GM23338 (cell line): ENCODE results near the gene TMEM134.
"Not testable (repeated sequence)": the region's sequence is repeated elsewhere in the genome, so short reads cannot be mapped to it uniquely, and the experiment has no call there.

Experiments used
- CREB1 ChIP-seq: fragments of 250-450 bp; sonication (Bioruptor Pico); IDR thresholded peaks from 2 replicates; pipeline ENCODE4 v1.5.0; 2020; ENCODE audit warnings: low read depth, mild to moderate bottlenecking, moderate library complexity
- EZH2 ChIP-seq: fragments of 200-600 bp; sonication (generic); IDR thresholded peaks from one replicate; pipeline ENCODE4 v1.8.0; 2017; ENCODE audit warnings: antibody characterized with exemption, mild to moderate bottlenecking, low read depth; ENCODE audit not compliant: unreplicated experiment
- EZH2phosphoT487 ChIP-seq: fragments of 200-600 bp; sonication (generic); IDR thresholded peaks from one replicate; pipeline ENCODE4 v1.8.1; 2018; ENCODE audit warnings: antibody characterized with exemption; ENCODE audit not compliant: unreplicated experiment
- POLR2AphosphoS5 ChIP-seq: IDR thresholded peaks from 2 replicates; pipeline ENCODE4 v1.6.1; 2016; ENCODE audit warnings: antibody characterized with exemption, low read depth
- STAT1 ChIP-seq: IDR thresholded peaks from one replicate; pipeline ENCODE4 v1.6.1; 2016; ENCODE audit warnings: antibody characterized with exemption; ENCODE audit not compliant: unreplicated experiment
- TF ChIP-seq, protein P1 (sequence below), 2 experiments: fragments of 200-600 bp in 1 of 2; sonication (generic) in 1 of 2; conservative IDR thresholded peaks; 2 replicates each; pipeline versions ENCODE4 v1.5.1 to v1.6.1; 2016 to 2017; ENCODE audit warnings: antibody characterized with exemption in 2 of 2, low read depth in 2 of 2, mild to moderate bottlenecking in 2 of 2, moderate library complexity in 1 of 2
- TF ChIP-seq, protein P2 (sequence below): IDR thresholded peaks from one replicate; pipeline ENCODE4 v1.6.1; 2018; ENCODE audit warnings: antibody characterized with exemption; ENCODE audit not compliant: unreplicated experiment
- TF ChIP-seq, protein P3 (sequence below): IDR thresholded peaks from 2 replicates; pipeline ENCODE4 v1.6.1; 2016; ENCODE audit warnings: antibody characterized with exemption

- TF ChIP-seq EZH2phosphoT487, CREB1, EZH2, POLR2AphosphoS5, STAT1: not testable (repeated sequence)
- TF ChIP-seq, protein P1, sequence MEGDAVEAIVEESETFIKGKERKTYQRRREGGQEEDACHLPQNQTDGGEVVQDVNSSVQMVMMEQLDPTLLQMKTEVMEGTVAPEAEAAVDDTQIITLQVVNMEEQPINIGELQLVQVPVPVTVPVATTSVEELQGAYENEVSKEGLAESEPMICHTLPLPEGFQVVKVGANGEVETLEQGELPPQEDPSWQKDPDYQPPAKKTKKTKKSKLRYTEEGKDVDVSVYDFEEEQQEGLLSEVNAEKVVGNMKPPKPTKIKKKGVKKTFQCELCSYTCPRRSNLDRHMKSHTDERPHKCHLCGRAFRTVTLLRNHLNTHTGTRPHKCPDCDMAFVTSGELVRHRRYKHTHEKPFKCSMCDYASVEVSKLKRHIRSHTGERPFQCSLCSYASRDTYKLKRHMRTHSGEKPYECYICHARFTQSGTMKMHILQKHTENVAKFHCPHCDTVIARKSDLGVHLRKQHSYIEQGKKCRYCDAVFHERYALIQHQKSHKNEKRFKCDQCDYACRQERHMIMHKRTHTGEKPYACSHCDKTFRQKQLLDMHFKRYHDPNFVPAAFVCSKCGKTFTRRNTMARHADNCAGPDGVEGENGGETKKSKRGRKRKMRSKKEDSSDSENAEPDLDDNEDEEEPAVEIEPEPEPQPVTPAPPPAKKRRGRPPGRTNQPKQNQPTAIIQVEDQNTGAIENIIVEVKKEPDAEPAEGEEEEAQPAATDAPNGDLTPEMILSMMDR (conservative IDR thresholded peaks at IDR 0.05; ENCODE audit: low read depth in 2 of 2): not testable (repeated sequence)
- TF ChIP-seq, protein P2, sequence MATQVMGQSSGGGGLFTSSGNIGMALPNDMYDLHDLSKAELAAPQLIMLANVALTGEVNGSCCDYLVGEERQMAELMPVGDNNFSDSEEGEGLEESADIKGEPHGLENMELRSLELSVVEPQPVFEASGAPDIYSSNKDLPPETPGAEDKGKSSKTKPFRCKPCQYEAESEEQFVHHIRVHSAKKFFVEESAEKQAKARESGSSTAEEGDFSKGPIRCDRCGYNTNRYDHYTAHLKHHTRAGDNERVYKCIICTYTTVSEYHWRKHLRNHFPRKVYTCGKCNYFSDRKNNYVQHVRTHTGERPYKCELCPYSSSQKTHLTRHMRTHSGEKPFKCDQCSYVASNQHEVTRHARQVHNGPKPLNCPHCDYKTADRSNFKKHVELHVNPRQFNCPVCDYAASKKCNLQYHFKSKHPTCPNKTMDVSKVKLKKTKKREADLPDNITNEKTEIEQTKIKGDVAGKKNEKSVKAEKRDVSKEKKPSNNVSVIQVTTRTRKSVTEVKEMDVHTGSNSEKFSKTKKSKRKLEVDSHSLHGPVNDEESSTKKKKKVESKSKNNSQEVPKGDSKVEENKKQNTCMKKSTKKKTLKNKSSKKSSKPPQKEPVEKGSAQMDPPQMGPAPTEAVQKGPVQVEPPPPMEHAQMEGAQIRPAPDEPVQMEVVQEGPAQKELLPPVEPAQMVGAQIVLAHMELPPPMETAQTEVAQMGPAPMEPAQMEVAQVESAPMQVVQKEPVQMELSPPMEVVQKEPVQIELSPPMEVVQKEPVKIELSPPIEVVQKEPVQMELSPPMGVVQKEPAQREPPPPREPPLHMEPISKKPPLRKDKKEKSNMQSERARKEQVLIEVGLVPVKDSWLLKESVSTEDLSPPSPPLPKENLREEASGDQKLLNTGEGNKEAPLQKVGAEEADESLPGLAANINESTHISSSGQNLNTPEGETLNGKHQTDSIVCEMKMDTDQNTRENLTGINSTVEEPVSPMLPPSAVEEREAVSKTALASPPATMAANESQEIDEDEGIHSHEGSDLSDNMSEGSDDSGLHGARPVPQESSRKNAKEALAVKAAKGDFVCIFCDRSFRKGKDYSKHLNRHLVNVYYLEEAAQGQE: not testable (repeated sequence)
- TF ChIP-seq, protein P3, sequence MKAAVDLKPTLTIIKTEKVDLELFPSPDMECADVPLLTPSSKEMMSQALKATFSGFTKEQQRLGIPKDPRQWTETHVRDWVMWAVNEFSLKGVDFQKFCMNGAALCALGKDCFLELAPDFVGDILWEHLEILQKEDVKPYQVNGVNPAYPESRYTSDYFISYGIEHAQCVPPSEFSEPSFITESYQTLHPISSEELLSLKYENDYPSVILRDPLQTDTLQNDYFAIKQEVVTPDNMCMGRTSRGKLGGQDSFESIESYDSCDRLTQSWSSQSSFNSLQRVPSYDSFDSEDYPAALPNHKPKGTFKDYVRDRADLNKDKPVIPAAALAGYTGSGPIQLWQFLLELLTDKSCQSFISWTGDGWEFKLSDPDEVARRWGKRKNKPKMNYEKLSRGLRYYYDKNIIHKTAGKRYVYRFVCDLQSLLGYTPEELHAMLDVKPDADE: not testable (repeated sequence)
Measured at GRCh38 chr11:67477344-67478050, 8.4 kb upstream of the TMEM134 start.
